ENCODE measurements around the gene GNAL. TPM values are rescaled to one million over a fixed set of nuclear protein-coding genes. Genes with fewer than 3 reads are reported as not detected.
"Not testable (repeated sequence)": the region's sequence is repeated elsewhere in the genome, so short reads cannot be mapped to it uniquely, and the experiment has no call there.

The GNAL gene
- total RNA-seq, 1 donor from 2014 or later, result 0.21 TPM

DNA sequence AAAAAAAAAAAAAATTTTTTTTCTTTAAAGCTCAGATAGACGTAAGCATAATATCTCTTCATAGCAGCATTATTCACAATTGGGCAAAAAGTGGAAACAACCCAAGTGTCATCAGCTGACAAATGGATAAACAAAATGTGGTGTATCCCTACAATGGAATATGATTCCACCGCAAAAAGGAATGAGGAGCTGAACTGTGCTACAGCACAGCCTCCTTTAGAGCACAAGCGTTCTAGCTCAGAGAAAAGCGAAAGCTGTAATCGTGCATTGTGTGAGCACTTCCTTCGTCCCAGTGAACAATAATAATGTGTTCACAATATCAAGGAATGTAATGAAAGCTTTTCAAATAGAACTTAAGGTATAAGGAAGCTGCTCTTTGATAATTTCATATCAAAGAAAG, 150.5 kb downstream of the GNAL start:
- no peaks in the 10 kb centered on the region for H3K36me3 Mint-ChIP-seq (ENCODE audit: low read depth)
- intact Hi-C loops (cut with micrococcal nuclease), result no loop called here
- no peaks in the 10 kb centered on the region for H3K27me3 Mint-ChIP-seq (ENCODE audit: insufficient read depth)
- DNase-seq (ENCODE audit: low spot score), result no peak
- no peaks in the 10 kb centered on the region for H3K9me3 Mint-ChIP-seq
- no peak overlapping the region for H3K27ac Mint-ChIP-seq
- no peak overlapping the region for H3K4me3 Mint-ChIP-seq
- H3K4me1 Mint-ChIP-seq (ENCODE audit: low read depth), result no peaks in the 10 kb centered on the region

DNA sequence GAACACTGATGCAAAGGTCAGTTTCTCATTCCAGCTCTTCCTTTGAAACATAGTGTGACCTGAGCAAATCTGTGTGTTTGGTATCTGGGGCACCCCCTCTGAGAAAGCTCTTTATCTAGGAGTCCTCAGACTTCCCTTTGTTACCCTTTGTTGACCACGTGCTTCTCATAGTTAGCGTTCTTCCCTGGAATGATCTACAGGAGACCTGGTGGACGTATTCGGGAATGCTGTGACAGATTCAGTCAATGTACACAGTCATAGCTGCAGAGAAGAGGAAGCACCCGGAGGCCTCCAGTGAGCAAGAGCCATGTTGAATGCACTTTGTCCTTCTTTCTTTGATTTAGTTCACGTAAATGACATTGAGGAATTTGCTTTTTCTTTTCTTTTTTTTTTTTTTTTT, 151.4 kb downstream of the GNAL start:
- Mint-ChIP-seq H3K4me1 (ENCODE audit: low read depth) (no peaks in the 10 kb centered on the region), H3K4me3 (no peak overlapping the region), H3K9me3 (no peaks in the 10 kb centered on the region), H3K27ac (no peak overlapping the region), H3K27me3 (ENCODE audit: insufficient read depth) (no peaks in the 10 kb centered on the region), H3K36me3 (ENCODE audit: low read depth) (no peaks in the 10 kb centered on the region)
- DNase-seq (ENCODE audit: low spot score), result no peak
- intact Hi-C loops (cut with micrococcal nuclease), result no loop called here

DNA sequence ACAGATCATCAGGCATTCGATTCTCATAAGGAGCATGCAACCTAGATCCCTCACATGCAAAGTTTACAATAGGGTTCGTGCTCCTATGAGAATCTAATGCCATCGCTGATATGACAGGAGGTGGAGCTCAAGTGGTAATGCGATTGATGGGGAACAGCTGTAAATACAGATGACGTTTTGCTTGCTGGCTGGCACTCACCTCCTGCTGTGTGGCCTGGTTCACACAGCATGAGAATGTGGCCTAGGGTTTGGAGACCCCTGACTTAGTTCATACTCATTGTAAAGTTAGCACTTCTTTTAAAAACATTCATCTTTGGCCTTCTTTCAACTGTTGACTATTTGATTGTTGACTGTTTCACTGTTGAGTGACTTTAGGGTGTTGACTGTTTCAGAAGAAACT, 153.5 kb downstream of the GNAL start:
- no peaks in the 10 kb centered on the region for H3K27me3 Mint-ChIP-seq (ENCODE audit: insufficient read depth)
- no peak for DNase-seq (ENCODE audit: low spot score)
- no peaks in the 10 kb centered on the region for H3K9me3 Mint-ChIP-seq
- no peak overlapping the region for H3K27ac Mint-ChIP-seq
- no peak overlapping the region for H3K4me3 Mint-ChIP-seq
- no peaks in the 10 kb centered on the region for H3K36me3 Mint-ChIP-seq (ENCODE audit: low read depth)
- intact Hi-C loops (cut with micrococcal nuclease), result no loop called here
- H3K4me1 Mint-ChIP-seq (ENCODE audit: low read depth), result no peaks in the 10 kb centered on the region

DNA sequence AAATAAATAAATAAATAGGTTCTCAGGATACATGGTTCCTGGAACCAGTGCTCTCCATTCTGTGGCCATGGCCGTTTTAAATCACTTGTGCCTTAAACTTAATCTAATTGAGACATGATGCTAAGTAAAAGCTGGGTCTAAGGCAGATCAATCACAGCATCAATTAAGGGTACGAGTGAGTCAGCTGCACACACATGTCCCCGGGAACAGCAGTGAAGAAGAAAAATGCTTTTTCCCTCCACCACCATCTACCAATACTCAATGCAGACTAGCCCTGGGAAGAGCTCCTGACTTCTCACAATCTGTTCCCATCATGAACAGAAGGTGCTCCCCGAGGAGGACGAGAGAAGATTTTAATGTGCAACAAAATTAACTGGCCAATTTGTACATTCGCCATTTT, 155.4 kb downstream of the GNAL start:
- H3K27me3 Mint-ChIP-seq (ENCODE audit: insufficient read depth), result peaks cover 6% of the 10 kb centered on the region
- H3K4me1 Mint-ChIP-seq (ENCODE audit: low read depth), result peaks cover 4% of the 10 kb centered on the region
- H3K36me3 Mint-ChIP-seq (ENCODE audit: low read depth), result no peaks in the 10 kb centered on the region
- DNase-seq (ENCODE audit: low spot score), result no peak
- no peak overlapping the region for H3K4me3 Mint-ChIP-seq
- H3K27ac Mint-ChIP-seq, result no peak overlapping the region
- H3K9me3 Mint-ChIP-seq, result no peaks in the 10 kb centered on the region
- intact Hi-C loops (cut with micrococcal nuclease), result no loop called here

DNA sequence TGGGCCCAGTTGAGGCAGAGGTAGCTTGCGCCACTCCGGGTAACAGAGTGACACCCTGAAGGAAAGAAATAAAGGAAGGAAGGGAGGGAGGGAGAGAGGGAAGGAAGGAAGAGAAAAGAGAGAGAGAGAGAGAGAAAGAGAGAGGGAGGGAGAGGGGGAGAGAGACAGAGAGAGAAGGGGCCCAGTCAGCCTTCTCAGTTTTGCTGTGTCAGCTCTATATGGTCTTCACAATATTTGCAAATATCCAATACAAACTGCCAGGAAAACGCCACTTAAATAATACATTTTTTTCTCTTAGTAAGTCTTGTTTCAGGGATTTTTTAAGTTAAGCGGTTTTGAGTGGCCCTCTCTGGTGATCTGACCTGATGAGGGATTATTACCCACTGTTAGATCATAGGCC, 156.6 kb downstream of the GNAL start:
- Mint-ChIP-seq H3K4me3 (no peak overlapping the region), H3K9me3 (no peaks in the 10 kb centered on the region), H3K4me1 (ENCODE audit: low read depth) (peaks cover 16% of the 10 kb centered on the region), H3K27me3 (ENCODE audit: insufficient read depth) (peaks cover 6% of the 10 kb centered on the region), H3K36me3 (ENCODE audit: low read depth) (no peaks in the 10 kb centered on the region), H3K27ac (no peak overlapping the region)
- no peak for DNase-seq (ENCODE audit: low spot score)
- intact Hi-C loops (cut with micrococcal nuclease), result loop anchor here (5.0 kb wide), 1 partner anchor 1928 kb away; no protein-coding TSS in a partner anchor

DNA sequence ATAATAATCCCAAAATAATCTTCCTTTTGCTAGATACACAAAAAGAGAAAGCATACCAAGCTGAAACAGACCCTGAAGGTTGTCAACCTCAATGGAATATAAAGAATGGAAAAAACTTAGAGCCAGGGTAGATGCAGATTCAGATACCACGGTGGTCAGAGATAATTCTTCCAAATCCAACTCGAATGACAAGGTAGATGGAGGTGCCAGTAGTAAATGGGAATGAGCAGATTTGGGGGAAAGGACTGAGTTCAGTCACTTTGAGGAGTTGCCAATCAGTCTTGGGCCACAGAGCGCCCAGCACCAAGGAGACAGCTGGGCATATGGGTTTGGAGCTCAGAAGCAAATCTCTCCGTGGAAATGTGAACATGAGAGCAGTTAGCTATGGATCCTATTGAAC, 158.7 kb downstream of the GNAL start:
- H3K4me1 Mint-ChIP-seq (ENCODE audit: low read depth), result peaks cover 29% of the 10 kb centered on the region
- H3K4me3 Mint-ChIP-seq, result no peak overlapping the region
- no peak for DNase-seq (ENCODE audit: low spot score)
- no peaks in the 10 kb centered on the region for H3K9me3 Mint-ChIP-seq
- peaks cover 6% of the 10 kb centered on the region for H3K27me3 Mint-ChIP-seq (ENCODE audit: insufficient read depth)
- intact Hi-C loops (cut with micrococcal nuclease), result loop anchor here (5.0 kb wide), 1 partner anchor 1931 kb away; no protein-coding TSS in a partner anchor
- H3K36me3 Mint-ChIP-seq (ENCODE audit: low read depth), result peaks cover 3% of the 10 kb centered on the region
- peak overlapping the region; percentile 41 for H3K27ac Mint-ChIP-seq

DNA sequence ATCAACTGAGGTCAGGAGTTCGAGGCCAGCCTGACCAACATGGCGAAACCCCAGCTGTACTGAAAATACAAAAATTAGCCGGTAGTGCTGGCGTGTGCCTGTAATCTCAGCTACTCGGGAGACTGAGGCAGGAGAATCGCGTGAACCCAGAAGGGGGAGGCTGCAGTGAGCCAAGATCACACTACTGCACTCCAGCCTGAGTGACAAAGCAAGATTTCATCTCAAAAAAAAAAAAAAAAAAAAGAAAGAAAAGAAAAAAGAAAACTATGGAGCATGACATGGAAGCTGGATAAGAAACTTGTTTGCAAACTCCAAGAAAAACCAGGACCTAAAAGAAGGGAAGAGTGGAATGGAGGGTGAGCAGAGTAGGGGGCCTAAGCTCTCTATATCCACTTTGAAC, 160.2 kb downstream of the GNAL start:
- intact Hi-C loops (cut with micrococcal nuclease), result loop anchor here (5.0 kb wide), 1 partner anchor 1932 kb away; no protein-coding TSS in a partner anchor
- H3K27ac Mint-ChIP-seq, result peak overlapping the region; percentile 30
- H3K4me3 Mint-ChIP-seq, result peak overlapping the region; percentile 46
- peaks cover 6% of the 10 kb centered on the region for H3K27me3 Mint-ChIP-seq (ENCODE audit: insufficient read depth)
- no peaks in the 10 kb centered on the region for H3K9me3 Mint-ChIP-seq
- H3K4me1 Mint-ChIP-seq (ENCODE audit: low read depth), result peaks cover 38% of the 10 kb centered on the region
- H3K36me3 Mint-ChIP-seq (ENCODE audit: low read depth), result peaks cover 3% of the 10 kb centered on the region
- no peak for DNase-seq (ENCODE audit: low spot score)

DNA sequence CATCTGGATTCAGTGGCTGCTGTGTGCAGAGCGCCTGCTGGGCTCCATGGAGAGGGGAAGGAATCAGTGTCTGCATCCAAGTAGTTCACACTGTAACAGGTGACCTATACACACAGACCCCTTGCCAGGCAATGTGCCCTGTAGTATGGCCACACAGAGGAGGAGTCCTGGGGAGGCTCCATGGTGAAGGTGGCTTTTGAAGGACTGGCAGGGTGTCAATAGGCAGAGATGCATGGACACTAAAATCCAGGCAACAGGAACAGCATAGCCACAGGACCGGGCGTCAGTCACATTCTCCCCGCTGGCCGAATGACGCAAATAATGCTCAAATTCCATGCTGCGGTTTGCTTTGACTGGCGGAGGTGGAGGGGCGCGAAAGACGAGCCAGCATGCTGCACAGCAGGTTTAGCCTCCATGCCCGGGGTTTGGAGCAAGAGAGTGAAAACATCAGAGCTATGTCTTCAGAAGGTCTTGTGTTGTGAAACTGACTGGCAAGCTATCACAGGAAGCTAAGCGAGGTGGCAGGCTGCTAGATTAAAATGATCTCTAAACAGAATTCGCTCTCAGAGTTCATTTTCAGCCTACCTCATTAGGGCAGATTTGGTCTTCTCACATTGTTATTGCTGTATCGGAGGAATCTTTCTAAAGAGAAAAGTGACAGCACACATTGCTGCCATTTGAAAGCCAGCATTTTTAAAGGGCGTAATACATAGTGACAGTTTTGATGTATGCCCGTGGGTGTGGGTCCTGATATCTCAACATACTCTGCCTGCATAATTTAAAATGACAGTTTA, 161.0 kb downstream of the GNAL start:
- peaks cover 6% of the 10 kb centered on the region for H3K27me3 Mint-ChIP-seq (ENCODE audit: insufficient read depth)
- peaks cover 3% of the 10 kb centered on the region for H3K36me3 Mint-ChIP-seq (ENCODE audit: low read depth)
- H3K9me3 Mint-ChIP-seq, result no peaks in the 10 kb centered on the region
- peak; percentile 33 for DNase-seq (ENCODE audit: low spot score)
- H3K27ac Mint-ChIP-seq, result peak overlapping the region; percentile 100
- peak overlapping the region; percentile 99 for H3K4me3 Mint-ChIP-seq
- peaks cover 38% of the 10 kb centered on the region for H3K4me1 Mint-ChIP-seq (ENCODE audit: low read depth)
- intact Hi-C loops (cut with micrococcal nuclease), result loop anchor here (2.0 to 5.0 kb wide), 8 partner anchors 161 to 1933 kb away; partner anchors contain the start of genes AFG3L2, FAM210A, GNAL and RNMT

DNA sequence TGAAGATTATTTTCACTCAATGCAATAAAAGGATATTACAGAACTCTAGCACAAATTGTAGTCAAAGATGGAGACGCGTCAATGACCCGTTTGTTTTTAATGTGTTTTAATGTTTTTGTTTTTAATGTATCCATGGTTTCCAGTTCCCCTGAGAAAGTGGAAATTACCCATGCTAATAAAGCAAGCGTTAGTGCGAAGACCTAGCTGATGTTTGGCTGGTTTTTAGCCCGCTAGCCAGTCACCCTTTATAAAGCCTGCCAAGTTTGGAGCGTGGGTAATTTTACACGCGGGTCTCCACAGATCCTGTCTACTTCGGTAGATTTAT, 161.7 kb downstream of the GNAL start:
- intact Hi-C loops (cut with micrococcal nuclease), result loop anchor here (1.0 to 5.0 kb wide), 11 partner anchors 58 to 1877 kb away; partner anchors contain the start of genes AFG3L2, FAM210A, GNAL and MPPE1
- no peaks in the 10 kb centered on the region for H3K9me3 Mint-ChIP-seq
- DNase-seq (ENCODE audit: low spot score), result no peak
- H3K4me1 Mint-ChIP-seq (ENCODE audit: low read depth), result peaks cover 38% of the 10 kb centered on the region
- H3K27me3 Mint-ChIP-seq (ENCODE audit: insufficient read depth), result peaks cover 6% of the 10 kb centered on the region
- H3K4me3 Mint-ChIP-seq, result peak overlapping the region; percentile 99
- H3K27ac Mint-ChIP-seq, result peak overlapping the region; percentile 100
- H3K36me3 Mint-ChIP-seq (ENCODE audit: low read depth), result peaks cover 3% of the 10 kb centered on the region

DNA sequence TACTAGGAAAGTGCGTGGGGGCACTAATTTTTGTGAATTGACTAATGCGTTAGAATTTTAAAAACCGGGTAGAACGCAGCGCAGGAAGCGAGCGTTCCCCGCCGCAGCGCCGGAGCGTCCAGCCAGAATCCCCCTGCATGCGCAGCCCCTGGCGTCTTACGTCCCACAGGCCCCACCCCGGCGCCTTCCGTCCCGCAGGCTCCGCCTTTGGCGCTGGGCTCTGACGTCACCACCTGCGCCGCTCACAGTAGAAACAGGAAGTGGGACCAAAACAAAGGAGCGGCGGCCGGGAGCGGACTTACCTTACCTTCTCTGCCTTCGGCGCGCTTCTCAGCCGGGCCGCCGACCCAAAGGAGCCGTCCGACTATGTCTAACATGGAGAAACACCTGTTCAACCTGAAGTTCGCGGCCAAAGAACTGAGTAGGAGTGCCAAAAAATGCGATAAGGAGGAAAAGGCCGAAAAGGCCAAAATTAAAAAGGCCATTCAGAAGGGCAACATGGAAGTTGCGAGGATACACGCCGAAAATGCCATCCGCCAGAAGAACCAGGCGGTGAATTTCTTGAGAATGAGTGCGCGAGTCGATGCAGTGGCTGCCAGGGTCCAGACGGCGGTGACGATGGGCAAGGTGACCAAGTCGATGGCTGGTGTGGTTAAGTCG, 162.2 kb downstream of the GNAL start, which contains the start of gene CHMP1B:
TSS of gene CHMP1B (plus strand) at position 268 of the 660 bp plus-strand sequence. CDS start at position 367, 99 bp downstream.
- Mint-ChIP-seq H3K4me1 (ENCODE audit: low read depth) (peaks cover 38% of the 10 kb centered on the region), H3K9me3 (no peaks in the 10 kb centered on the region)

DNA sequence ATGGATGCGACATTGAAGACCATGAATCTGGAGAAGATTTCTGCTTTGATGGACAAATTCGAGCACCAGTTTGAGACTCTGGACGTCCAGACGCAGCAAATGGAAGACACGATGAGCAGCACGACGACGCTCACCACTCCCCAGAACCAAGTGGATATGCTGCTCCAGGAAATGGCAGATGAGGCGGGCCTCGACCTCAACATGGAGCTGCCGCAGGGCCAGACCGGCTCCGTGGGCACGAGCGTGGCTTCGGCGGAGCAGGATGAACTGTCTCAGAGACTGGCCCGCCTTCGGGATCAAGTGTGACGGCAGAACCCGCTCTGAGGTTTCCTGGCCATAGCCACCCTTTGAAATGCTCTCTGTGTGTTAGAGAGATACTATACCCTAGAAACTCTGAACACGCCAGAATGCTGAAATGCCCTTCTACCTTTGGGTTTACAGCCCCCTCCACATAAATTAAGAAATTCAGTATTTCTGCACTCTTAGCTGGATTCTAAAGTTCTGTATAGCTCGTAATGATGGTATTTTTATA, 162.8 kb downstream of the GNAL start:
- Mint-ChIP-seq H3K27ac (peak overlapping the region; percentile 100), H3K4me3 (peak overlapping the region; percentile 99), H3K36me3 (ENCODE audit: low read depth) (peaks cover 3% of the 10 kb centered on the region), H3K4me1 (ENCODE audit: low read depth) (peaks cover 38% of the 10 kb centered on the region), H3K27me3 (ENCODE audit: insufficient read depth) (peaks cover 6% of the 10 kb centered on the region), H3K9me3 (no peaks in the 10 kb centered on the region)
- intact Hi-C loops (cut with micrococcal nuclease), result loop anchor here (1.0 to 5.0 kb wide), 11 partner anchors 56 to 1875 kb away; partner anchors contain the start of genes AFG3L2, FAM210A, GNAL and MPPE1
- DNase-seq (ENCODE audit: low spot score), result peak; percentile 47

More for the DNA sequence above, 162.2 kb downstream of the GNAL start, which contains the start of gene CHMP1B:
- H3K4me3 Mint-ChIP-seq, result peak within 1 kb of the TSS; percentile 99
- peaks cover 3% of the 10 kb centered on the region for H3K36me3 Mint-ChIP-seq (ENCODE audit: low read depth)
- peak within 1 kb of the TSS; percentile 100 for H3K27ac Mint-ChIP-seq
- peaks cover 6% of the 10 kb centered on the region for H3K27me3 Mint-ChIP-seq (ENCODE audit: insufficient read depth)
- intact Hi-C loops (cut with micrococcal nuclease), result loop anchor here (1.0 to 5.0 kb wide), 11 partner anchors 57 to 1876 kb away; partner anchors contain the start of genes AFG3L2, FAM210A, GNAL and MPPE1
- DNase-seq (ENCODE audit: low spot score), result peak; percentile 95

DNA sequence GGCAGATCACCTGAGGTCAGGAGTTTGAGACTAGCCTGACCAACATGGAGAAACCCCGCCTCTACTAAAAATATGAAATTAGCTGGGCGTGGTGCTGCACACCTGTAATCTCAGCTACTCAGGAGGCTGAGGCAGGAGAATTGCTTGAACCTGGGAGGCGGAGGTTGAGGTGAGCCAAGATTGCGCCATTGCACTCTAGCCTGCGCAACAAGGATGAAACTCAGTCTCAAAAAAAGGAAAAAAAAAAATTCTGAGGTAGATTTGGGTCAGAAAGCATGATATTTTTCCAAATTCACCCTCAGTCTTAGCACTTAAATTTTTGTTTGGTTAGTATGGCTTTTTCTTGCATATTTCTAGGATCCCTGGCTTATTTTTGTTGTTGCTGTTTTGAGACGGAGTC, 165.5 kb downstream of the GNAL start:
- DNase-seq (ENCODE audit: low spot score); H3K9me3 Mint-ChIP-seq; H3K36me3 Mint-ChIP-seq (ENCODE audit: low read depth); H3K27ac Mint-ChIP-seq; H3K27me3 Mint-ChIP-seq (ENCODE audit: insufficient read depth): not testable (repeated sequence)
- peaks cover 33% of the 10 kb centered on the region for H3K4me1 Mint-ChIP-seq (ENCODE audit: low read depth)
- peak overlapping the region; percentile 35 for H3K4me3 Mint-ChIP-seq
- intact Hi-C loops (cut with micrococcal nuclease), result loop anchor here (5.0 kb wide), 3 partner anchors 803 to 1873 kb away; partner anchors contain the start of genes FAM210A, RNMT and SPIRE1

Data from activated T-helper 1 cell treated with anti-CD3 and anti-CD28 coated beads, Interleukin-12 subunit alpha, Interleukin-12 subunit beta, Interleukin-2, Interleukin-4 antibody, amounts not matched to agents 30 ng/mL and 10 ng/mL and 1 ng/mL, durations not matched to agents 14 hours and 24 hours and 36 hours (primary cell).